Measurements from ENCODE around the gene MTREX. TPM values are rescaled to one million over a fixed set of nuclear protein-coding genes. Genes with fewer than 3 reads are reported as not detected.

Gene MTREX
- total RNA-seq, 1 experiment from 2014 or later = 123 TPM

DNA sequence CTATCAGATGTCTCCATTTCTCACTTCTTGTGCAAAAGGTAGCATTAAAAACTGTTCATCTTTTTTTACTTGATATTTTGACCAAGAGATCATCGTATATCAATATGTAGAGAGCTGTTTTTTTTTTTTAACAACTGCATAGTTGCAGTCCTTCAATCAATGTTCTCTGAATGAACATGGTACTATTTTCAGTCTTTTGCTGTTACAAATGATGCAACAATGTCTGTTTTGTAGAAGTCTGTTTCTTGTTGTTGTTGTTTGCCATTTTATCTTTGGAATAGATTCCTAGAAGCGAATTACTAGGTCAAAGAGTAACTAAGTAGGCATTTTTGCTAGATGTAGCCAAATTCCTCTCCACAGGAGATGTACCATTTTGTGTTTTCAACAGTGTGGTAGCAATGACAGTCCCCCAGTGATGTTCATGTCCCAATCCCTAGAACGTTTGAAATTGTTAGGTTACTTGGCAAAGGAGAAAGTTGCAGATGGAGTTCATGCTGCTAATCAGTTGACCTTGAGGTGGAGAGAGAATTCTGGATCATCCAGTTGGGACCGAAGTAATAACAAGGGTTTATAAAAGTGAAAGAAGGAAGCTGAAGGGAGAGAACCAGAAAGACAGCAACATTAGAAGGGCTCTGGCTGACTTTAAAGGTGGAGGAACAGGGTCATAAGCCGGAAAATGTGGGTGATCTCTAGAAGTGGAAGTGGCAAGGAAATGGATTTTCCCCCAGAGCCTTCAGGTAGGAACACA, 6.3 kb downstream of the MTREX start:
- Histone ChIP-seq H3K23ac (ENCODE audit: insufficient read length, low read depth, low read length) (no peak overlapping the region), H3K56ac (ENCODE audit: insufficient read length, low read depth, low read length) (no peak overlapping the region), H2BK120ac (ENCODE audit: low read depth, low read length, poor library complexity, severe bottlenecking) (no peak overlapping the region), H3K4ac (ENCODE audit: low read depth, low read length) (no peak overlapping the region), H3K9me3 (ENCODE audit: control insufficient read depth, low read depth, low read length) (no peaks in the 10 kb centered on the region), H2BK20ac (ENCODE audit: low read depth, low read length, poor library complexity, severe bottlenecking) (no peak overlapping the region), H3K79me1 (ENCODE audit: insufficient read depth, low read depth, low read length, poor library complexity, severe bottlenecking) (no peaks in the 10 kb centered on the region), H3K27ac (ENCODE audit: insufficient read length, low read depth, low read length) (no peak overlapping the region), H4K8ac (replicated peaks; ENCODE audit: insufficient read length, low read depth, low read length) (no peak overlapping the region), H2BK15ac (ENCODE audit: low read depth, low read length) (no peak overlapping the region), H2BK5ac (ENCODE audit: insufficient read length, low read length) (no peak overlapping the region), H4K20me1 (ENCODE audit: control insufficient read depth, insufficient read depth, insufficient read length) (no peaks in the 10 kb centered on the region), H4K5ac (ENCODE audit: insufficient read length, low read depth, low read length) (no peak overlapping the region), H2AK5ac (ENCODE audit: insufficient read length, low read length) (no peak overlapping the region), H3T11ph (ENCODE audit: low read length) (no peak overlapping the region), H4K91ac (ENCODE audit: insufficient read length, low read depth, low read length) (no peak overlapping the region), H3K79me2 (ENCODE audit: insufficient read depth, low read length) (peaks cover 54% of the 10 kb centered on the region; the same call in 1 of the 2 replicates), H3K9ac (ENCODE audit: extremely low read depth, insufficient read length, low read length) (no peak overlapping the region), H2AFZ (ENCODE audit: low read length) (no peak overlapping the region), H3K27me3 (ENCODE audit: insufficient read depth, low read length) (no peaks in the 10 kb centered on the region), H3K23me2 (ENCODE audit: insufficient read length, low read depth, low read length, poor library complexity, severe bottlenecking) (no peaks in the 10 kb centered on the region), H3K4me1 (ENCODE audit: insufficient read depth, low read length) (no peaks in the 10 kb centered on the region; the same call in 1 of the 2 replicates), H3K14ac (ENCODE audit: insufficient read depth, low read length) (no peak overlapping the region), H3K18ac (ENCODE audit: insufficient read length, low read depth, low read length) (no peak overlapping the region), H2BK12ac (ENCODE audit: insufficient read length, low read depth, low read length) (no peak overlapping the region), H3K4me2 (ENCODE audit: insufficient read depth, insufficient read length, low read length) (no peak overlapping the region)
- Mint-ChIP-seq H3K4me1 (peaks cover 7 to 18% of the 10 kb centered on the region in 2 experiments), H3K27me3 (ENCODE audit: low read depth) (no peaks in the 10 kb centered on the region), H3K9me3 (peaks cover 0 to 4% of the 10 kb centered on the region in 2 experiments; a peak in 1 of 5 replicates), H3K4me3 (no peak overlapping the region), H3K36me3 (ENCODE audit: insufficient read depth in 1 of 3, low read depth in 3 of 3) (peaks cover 23 to 38% (median 30%) of the 10 kb centered on the region in 3 experiments), H3K27ac (peak overlapping the region; percentile 9 to 38 (median 36); a peak in 3 of 7 replicates)
- DNase-seq = no peak
- TF ChIP-seq, protein P1, sequence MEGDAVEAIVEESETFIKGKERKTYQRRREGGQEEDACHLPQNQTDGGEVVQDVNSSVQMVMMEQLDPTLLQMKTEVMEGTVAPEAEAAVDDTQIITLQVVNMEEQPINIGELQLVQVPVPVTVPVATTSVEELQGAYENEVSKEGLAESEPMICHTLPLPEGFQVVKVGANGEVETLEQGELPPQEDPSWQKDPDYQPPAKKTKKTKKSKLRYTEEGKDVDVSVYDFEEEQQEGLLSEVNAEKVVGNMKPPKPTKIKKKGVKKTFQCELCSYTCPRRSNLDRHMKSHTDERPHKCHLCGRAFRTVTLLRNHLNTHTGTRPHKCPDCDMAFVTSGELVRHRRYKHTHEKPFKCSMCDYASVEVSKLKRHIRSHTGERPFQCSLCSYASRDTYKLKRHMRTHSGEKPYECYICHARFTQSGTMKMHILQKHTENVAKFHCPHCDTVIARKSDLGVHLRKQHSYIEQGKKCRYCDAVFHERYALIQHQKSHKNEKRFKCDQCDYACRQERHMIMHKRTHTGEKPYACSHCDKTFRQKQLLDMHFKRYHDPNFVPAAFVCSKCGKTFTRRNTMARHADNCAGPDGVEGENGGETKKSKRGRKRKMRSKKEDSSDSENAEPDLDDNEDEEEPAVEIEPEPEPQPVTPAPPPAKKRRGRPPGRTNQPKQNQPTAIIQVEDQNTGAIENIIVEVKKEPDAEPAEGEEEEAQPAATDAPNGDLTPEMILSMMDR (conservative IDR thresholded peaks at IDR 0.05) = no peak
- WGBS (ENCODE audit: extremely low coverage, insufficient read length, low lambda C conversion rate) = no CpG with 5 or more reads among the region's 5 CpGs
